Measurements from ENCODE around the gene AKAP11. TPM values are rescaled to one million over a fixed set of nuclear protein-coding genes. Genes with fewer than 3 reads are reported as not detected.

The AKAP11 gene
- total RNA-seq, 1 donor from 2014 or later, result 31.5 TPM

DNA sequence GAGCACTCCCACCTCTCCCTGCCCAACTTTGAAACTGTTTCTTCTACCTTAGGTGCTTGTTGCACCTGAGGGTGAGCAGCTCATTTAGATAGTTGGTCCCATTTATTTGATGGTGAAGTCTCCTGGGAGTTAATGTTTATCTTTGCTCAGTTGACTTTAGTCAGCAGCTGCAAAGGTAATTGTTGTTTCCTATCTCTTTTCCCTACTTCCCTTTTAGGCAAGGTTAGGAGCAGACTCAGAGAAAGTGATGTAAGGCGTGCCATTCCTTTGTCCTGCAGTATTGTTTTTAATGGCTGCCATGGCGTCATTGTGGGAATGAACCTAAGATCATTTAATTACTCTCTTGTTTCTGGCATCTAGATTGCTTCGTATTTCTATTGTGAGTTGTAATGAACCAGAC is 11.6 kb downstream of the AKAP11 start:
- no peak overlapping the region for H3K27ac ChIP-seq
- no peaks in the 10 kb centered on the region for H3K27me3 Mint-ChIP-seq (ENCODE audit: insufficient read depth, low read depth)
- H3K9me3 Mint-ChIP-seq, result no peaks in the 10 kb centered on the region
- no peak overlapping the region for H3K4me3 ChIP-seq
- peaks cover 33% of the 10 kb centered on the region for H4K20me1 ChIP-seq (ENCODE audit: low read depth)
- peaks cover 14% of the 10 kb centered on the region for H3K36me3 ChIP-seq
- TF ChIP-seq, protein P1, sequence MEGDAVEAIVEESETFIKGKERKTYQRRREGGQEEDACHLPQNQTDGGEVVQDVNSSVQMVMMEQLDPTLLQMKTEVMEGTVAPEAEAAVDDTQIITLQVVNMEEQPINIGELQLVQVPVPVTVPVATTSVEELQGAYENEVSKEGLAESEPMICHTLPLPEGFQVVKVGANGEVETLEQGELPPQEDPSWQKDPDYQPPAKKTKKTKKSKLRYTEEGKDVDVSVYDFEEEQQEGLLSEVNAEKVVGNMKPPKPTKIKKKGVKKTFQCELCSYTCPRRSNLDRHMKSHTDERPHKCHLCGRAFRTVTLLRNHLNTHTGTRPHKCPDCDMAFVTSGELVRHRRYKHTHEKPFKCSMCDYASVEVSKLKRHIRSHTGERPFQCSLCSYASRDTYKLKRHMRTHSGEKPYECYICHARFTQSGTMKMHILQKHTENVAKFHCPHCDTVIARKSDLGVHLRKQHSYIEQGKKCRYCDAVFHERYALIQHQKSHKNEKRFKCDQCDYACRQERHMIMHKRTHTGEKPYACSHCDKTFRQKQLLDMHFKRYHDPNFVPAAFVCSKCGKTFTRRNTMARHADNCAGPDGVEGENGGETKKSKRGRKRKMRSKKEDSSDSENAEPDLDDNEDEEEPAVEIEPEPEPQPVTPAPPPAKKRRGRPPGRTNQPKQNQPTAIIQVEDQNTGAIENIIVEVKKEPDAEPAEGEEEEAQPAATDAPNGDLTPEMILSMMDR (IDR thresholded peaks at IDR 0.05), result no peak
- no peak for TF ChIP-seq EZH2phosphoT487 (IDR thresholded peaks at IDR 0.05)
- TF ChIP-seq EZH2 (IDR thresholded peaks at IDR 0.05), result no peak
- no peaks in the 10 kb centered on the region for H3K9me3 ChIP-seq (ENCODE audit: low read depth)
- no peaks in the 10 kb centered on the region for H3K27me3 ChIP-seq
- H3K4me1 ChIP-seq, result peaks cover 34% of the 10 kb centered on the region
- DNase-seq (ENCODE audit: low spot score), result no peak
- H3K4me2 ChIP-seq, result no peak overlapping the region
- H3K36me3 Mint-ChIP-seq, result peaks cover 16% of the 10 kb centered on the region
- no peak overlapping the region for H3K4me3 Mint-ChIP-seq
- peaks cover 16% of the 10 kb centered on the region for H3K4me1 Mint-ChIP-seq
- H3K79me2 ChIP-seq (ENCODE audit: low read depth), result peaks cover 77% of the 10 kb centered on the region
- H2AFZ ChIP-seq (replicated peaks), result no peak overlapping the region
- peaks cover 9% of the 10 kb centered on the region for H3F3A ChIP-seq (ENCODE audit: low read depth)
- H3K9ac ChIP-seq, result no peak overlapping the region
- no peak overlapping the region for H3K27ac Mint-ChIP-seq

DNA sequence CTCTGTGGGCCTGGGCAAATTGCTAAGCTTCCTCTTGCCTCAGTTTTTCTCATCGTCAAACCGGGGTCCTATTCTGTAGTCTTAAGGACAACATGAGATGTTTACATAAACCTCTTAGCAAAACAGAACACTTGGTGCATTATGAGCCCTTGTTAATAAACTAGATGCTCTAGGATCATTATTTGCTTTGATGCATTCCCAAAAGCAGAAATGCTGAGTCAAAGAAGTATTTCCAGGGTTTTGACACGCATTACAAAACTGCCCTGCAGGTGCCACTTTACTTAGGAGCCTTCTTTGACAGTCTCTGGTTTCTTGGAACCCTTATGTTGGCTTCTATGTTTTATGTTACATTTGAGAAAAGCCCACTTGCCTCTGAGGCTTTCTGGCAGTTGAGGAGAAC is 12.1 kb downstream of the AKAP11 start:
- no peak overlapping the region for H3K27ac ChIP-seq
- H3K27ac Mint-ChIP-seq, result no peak overlapping the region

DNA sequence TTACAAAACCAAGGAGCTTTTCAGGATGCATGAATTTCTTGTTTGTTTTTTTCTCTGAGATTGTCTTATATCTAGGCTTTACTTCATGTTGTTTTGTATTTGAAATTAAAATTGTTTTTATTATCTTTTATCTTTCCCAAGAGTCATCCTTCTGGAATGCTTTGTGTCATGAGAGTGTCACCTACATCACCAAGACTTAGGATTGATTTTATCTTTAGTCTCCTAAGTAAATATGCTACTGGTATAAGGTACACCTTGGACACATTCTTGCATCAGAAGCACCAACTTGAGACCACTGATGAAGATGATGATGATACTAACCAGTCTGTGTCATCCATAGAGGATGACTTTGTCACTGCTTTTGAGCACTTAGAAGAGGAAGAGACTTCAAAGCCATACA is 26.4 kb downstream of the AKAP11 start:
- no peaks in the 10 kb centered on the region for H3K4me1 Mint-ChIP-seq
- Histone ChIP-seq H3K4me2 (no peak overlapping the region), H3K27ac (no peak overlapping the region), H3F3A (ENCODE audit: low read depth) (no peaks in the 10 kb centered on the region), H3K9ac (no peak overlapping the region), H4K20me1 (ENCODE audit: low read depth) (no peaks in the 10 kb centered on the region), H3K4me1 (no peaks in the 10 kb centered on the region), H3K9me3 (ENCODE audit: low read depth) (no peaks in the 10 kb centered on the region), H3K79me2 (ENCODE audit: low read depth) (no peaks in the 10 kb centered on the region), H3K36me3 (peaks cover 32% of the 10 kb centered on the region), H2AFZ (replicated peaks) (no peak overlapping the region), H3K27me3 (no peaks in the 10 kb centered on the region), H3K4me3 (no peak overlapping the region)
- TF ChIP-seq, protein P1 (IDR thresholded peaks at IDR 0.05), result no peak
- TF ChIP-seq EZH2phosphoT487 (IDR thresholded peaks at IDR 0.05) (no peak), EZH2 (IDR thresholded peaks at IDR 0.05) (no peak)
- no peak overlapping the region for H3K27ac Mint-ChIP-seq
- peaks cover 51% of the 10 kb centered on the region for H3K36me3 Mint-ChIP-seq
- H3K9me3 Mint-ChIP-seq, result no peaks in the 10 kb centered on the region
- no peak for DNase-seq (ENCODE audit: low spot score)
- H3K4me3 Mint-ChIP-seq, result no peak overlapping the region
- peaks cover 2% of the 10 kb centered on the region for H3K27me3 Mint-ChIP-seq (ENCODE audit: insufficient read depth, low read depth)

More for the DNA sequence above, 12.1 kb downstream of the AKAP11 start:
- Histone ChIP-seq H3K4me1 (peaks cover 34% of the 10 kb centered on the region), H3K79me2 (ENCODE audit: low read depth) (peaks cover 72% of the 10 kb centered on the region), H3K9me3 (ENCODE audit: low read depth) (no peaks in the 10 kb centered on the region), H3K9ac (no peak overlapping the region), H3K4me2 (no peak overlapping the region), H3K4me3 (no peak overlapping the region), H3F3A (ENCODE audit: low read depth) (peaks cover 9% of the 10 kb centered on the region), H2AFZ (replicated peaks) (no peak overlapping the region), H3K27me3 (no peaks in the 10 kb centered on the region), H3K36me3 (peaks cover 15% of the 10 kb centered on the region), H4K20me1 (ENCODE audit: low read depth) (peaks cover 33% of the 10 kb centered on the region)
- no peak for DNase-seq (ENCODE audit: low spot score)
- Mint-ChIP-seq H3K9me3 (no peaks in the 10 kb centered on the region), H3K27me3 (ENCODE audit: insufficient read depth, low read depth) (no peaks in the 10 kb centered on the region), H3K36me3 (peaks cover 19% of the 10 kb centered on the region), H3K4me3 (no peak overlapping the region), H3K4me1 (peaks cover 16% of the 10 kb centered on the region)
- TF ChIP-seq EZH2 (IDR thresholded peaks at IDR 0.05) (no peak), EZH2phosphoT487 (IDR thresholded peaks at IDR 0.05) (no peak)
- TF ChIP-seq, protein P1 (IDR thresholded peaks at IDR 0.05), result no peak

Measured in neural progenitor cell (in vitro differentiated cells).